Right hindlimb (tissue), 1 donor: ENCODE data around the gene CACNA1H.
"Not testable (repeated sequence)": the region's sequence is repeated elsewhere in the genome, so short reads cannot be mapped to it uniquely, and the experiment has no call there.

Experiments used
- DNase-seq: peaks from one replicate; pipeline ENCODE4 v3.0.0-alpha.2; 2018

CACNA1H gene

GRCh38 chr16:1215574-1216295 lies 62.8 kb downstream of the CACNA1H start:
- DNase-seq, result no peak

- DNase-seq, result no peak
These were observed 63.4 kb downstream of the CACNA1H start for GRCh38 chr16:1216296-1216619.

GRCh38 chr16:1216681-1217400 lies 63.9 kb downstream of the CACNA1H start:
- no peak for DNase-seq

- DNase-seq, result no peak
These were observed 64.6 kb downstream of the CACNA1H start for GRCh38 chr16:1217526-1217925.

- no peak for DNase-seq
These were observed 65.4 kb downstream of the CACNA1H start for GRCh38 chr16:1218061-1218929.

GRCh38 chr16:1218930-1219611 lies 66.2 kb downstream of the CACNA1H start:
- DNase-seq, result no peak

GRCh38 chr16:1220098-1220728 lies 67.3 kb downstream of the CACNA1H start:
- DNase-seq, result no peak

- DNase-seq, result no peak
These were observed 68.1 kb downstream of the CACNA1H start for GRCh38 chr16:1220841-1221627.

GRCh38 chr16:1221628-1222552 lies 69.0 kb downstream of the CACNA1H start:
- no peak for DNase-seq

GRCh38 chr16:1222553-1223354 lies 69.8 kb downstream of the CACNA1H start:
- DNase-seq, result no peak

- DNase-seq, result no peak
These were observed 70.7 kb downstream of the CACNA1H start for GRCh38 chr16:1223355-1224214.

GRCh38 chr16:1224558-1224957 lies 71.7 kb downstream of the CACNA1H start:
- no peak for DNase-seq

GRCh38 chr16:1225051-1225451 lies 72.1 kb downstream of the CACNA1H start, which contains the start of gene TPSG1:
Gene TPSG1 (minus strand): TSS chr16:1225268. CDS start chr16:1225252, 16 bp downstream.
- no peak for DNase-seq

- DNase-seq, result not testable (repeated sequence)
These were observed 72.9 kb downstream of the CACNA1H start for GRCh38 chr16:1225728-1226311.

- DNase-seq, result not testable (repeated sequence)
These were observed 73.8 kb downstream of the CACNA1H start for GRCh38 chr16:1226692-1227091.

- DNase-seq, result not testable (repeated sequence)
These were observed 75.3 kb downstream of the CACNA1H start for GRCh38 chr16:1228227-1228626.

GRCh38 chr16:1229476-1229875 lies 76.6 kb downstream of the CACNA1H start:
- not testable (repeated sequence) for DNase-seq

GRCh38 chr16:1230084-1230470 lies 77.2 kb downstream of the CACNA1H start, which contains the start of gene TPSB2:
Gene TPSB2 (minus strand): TSS chr16:1230184. CDS start chr16:1229951, 233 bp downstream.
- not testable (repeated sequence) for DNase-seq
